GM23338 (cell line): Measurements from ENCODE around the gene APH1B. TPM values are rescaled to one million over a fixed set of nuclear protein-coding genes. Genes with fewer than 3 reads are reported as not detected.

Experiments used
- ATAC-seq: fragments of 200-7000 bp; cut with Tn5 transposase; 3 replicates; pipeline ENCODE4 v1.9.1; 2020
- DNase-seq: peaks from one replicate; pipeline ENCODE4 v3.0.0-alpha.2; 2015; ENCODE audit warnings: low spot score
- H2AFZ ChIP-seq: fragments of 200-600 bp; sonication (generic); 2 replicates; pipeline ENCODE4 v1.8.0; 2016; ENCODE audit warnings: antibody characterized with exemption, mild to moderate bottlenecking, moderate library complexity
- H3F3A ChIP-seq: fragments of 200-600 bp; sonication (generic); replicated peaks from 2 replicates; pipeline ENCODE4 v1.8.0; 2017; ENCODE audit warnings: antibody characterized with exemption, mixed run types, low read depth
- H3K27ac ChIP-seq: fragments of 200-600 bp; sonication (generic); 2 replicates; pipeline ENCODE4 v1.6.1; 2016; ENCODE audit warnings: low read depth
- H3K27me3 ChIP-seq: fragments of 200-600 bp; sonication (generic); 2 replicates; pipeline ENCODE4 v1.8.0; 2016; ENCODE audit warnings: mild to moderate bottlenecking, mixed run types, moderate library complexity; ENCODE audit not compliant: insufficient read depth
- H3K36me3 ChIP-seq: fragments of 200-600 bp; sonication (generic); 2 replicates; pipeline ENCODE4 v1.8.0; 2016; ENCODE audit warnings: mild to moderate bottlenecking; ENCODE audit not compliant: insufficient read depth
- H3K4me1 ChIP-seq: fragments of 200-600 bp; sonication (generic); 2 replicates; pipeline ENCODE4 v1.8.0; 2016; ENCODE audit warnings: mild to moderate bottlenecking, moderate library complexity; ENCODE audit not compliant: insufficient read depth
- H3K4me2 ChIP-seq: fragments of 200-600 bp; sonication (generic); 2 replicates; pipeline ENCODE4 v1.7.1; 2017; ENCODE audit warnings: mixed run types
- H3K4me3 ChIP-seq: fragments of 200-600 bp; sonication (generic); 2 replicates; pipeline ENCODE4 v1.6.1; 2016; ENCODE audit warnings: mixed run types
- H3K79me2 ChIP-seq: fragments of 200-600 bp; sonication (generic); replicated peaks from 2 replicates; pipeline ENCODE4 v1.8.0; 2017; ENCODE audit warnings: mild to moderate bottlenecking; ENCODE audit not compliant: insufficient read depth
- H3K9me2 ChIP-seq: fragments of 200-600 bp; sonication (generic); 2 replicates; pipeline ENCODE4 v1.8.0; 2017; ENCODE audit not compliant: insufficient read depth
- H4K20me1 ChIP-seq: fragments of 200-600 bp; sonication (generic); replicated peaks from 2 replicates; pipeline ENCODE4 v1.8.0; 2017; ENCODE audit warnings: mild to moderate bottlenecking; ENCODE audit not compliant: insufficient read depth
- H3K27ac Mint-ChIP-seq: 2 replicates; pipeline ENCODE4 v1.8.0; 2020; ENCODE audit warnings: inconsistent platforms, mild to moderate bottlenecking, moderate library complexity, mixed read lengths
- H3K27me3 Mint-ChIP-seq: 3 replicates; pipeline ENCODE4 v1.8.0; 2022; ENCODE audit warnings: low read depth, mild to moderate bottlenecking, moderate library complexity, mixed read lengths, inconsistent platforms; ENCODE audit not compliant: insufficient read depth, poor library complexity
- H3K36me3 Mint-ChIP-seq: 3 replicates; pipeline ENCODE4 v1.8.0; 2021; ENCODE audit warnings: low read depth, mild to moderate bottlenecking, inconsistent platforms, moderate library complexity, mixed read lengths
- H3K4me1 Mint-ChIP-seq: 3 replicates; pipeline ENCODE4 v1.8.0; 2020; ENCODE audit warnings: mild to moderate bottlenecking, inconsistent platforms, mixed read lengths
- H3K4me3 Mint-ChIP-seq: 3 replicates; pipeline ENCODE4 v1.8.0; 2021; ENCODE audit warnings: moderate library complexity, mild to moderate bottlenecking, inconsistent platforms, mixed read lengths
- H3K9me3 Mint-ChIP-seq: 3 replicates; pipeline ENCODE4 v1.8.0; 2020; ENCODE audit warnings: moderate library complexity, mild to moderate bottlenecking, inconsistent platforms, mixed read lengths
- CREB1 ChIP-seq: fragments of 250-450 bp; sonication (Bioruptor Pico); IDR thresholded peaks from 2 replicates; pipeline ENCODE4 v1.5.0; 2020; ENCODE audit warnings: low read depth, mild to moderate bottlenecking, moderate library complexity
- EZH2 ChIP-seq: fragments of 200-600 bp; sonication (generic); IDR thresholded peaks from one replicate; pipeline ENCODE4 v1.8.0; 2017; ENCODE audit warnings: antibody characterized with exemption, mild to moderate bottlenecking, low read depth; ENCODE audit not compliant: unreplicated experiment
- EZH2phosphoT487 ChIP-seq: fragments of 200-600 bp; sonication (generic); IDR thresholded peaks from one replicate; pipeline ENCODE4 v1.8.1; 2018; ENCODE audit warnings: antibody characterized with exemption; ENCODE audit not compliant: unreplicated experiment
- JUNB ChIP-seq: IDR thresholded peaks from one replicate; pipeline ENCODE4 v1.6.1; 2016; ENCODE audit warnings: antibody characterized with exemption; ENCODE audit not compliant: unreplicated experiment
- NANOG ChIP-seq: IDR thresholded peaks from 2 replicates; pipeline ENCODE4 v1.6.1; 2016; ENCODE audit warnings: antibody characterized with exemption, borderline replicate concordance
- POLR2AphosphoS5 ChIP-seq: IDR thresholded peaks from 2 replicates; pipeline ENCODE4 v1.6.1; 2016; ENCODE audit warnings: antibody characterized with exemption, low read depth
- STAT1 ChIP-seq: IDR thresholded peaks from one replicate; pipeline ENCODE4 v1.6.1; 2016; ENCODE audit warnings: antibody characterized with exemption; ENCODE audit not compliant: unreplicated experiment
- ZNF114 ChIP-seq: fragments of 250-450 bp; sonication (Bioruptor Pico); IDR thresholded peaks from 2 replicates; pipeline ENCODE4 v1.5.0; 2020; ENCODE audit warnings: mild to moderate bottlenecking, moderate library complexity
- ZNF331 ChIP-seq: fragments of 250-450 bp; sonication (Bioruptor Pico); IDR thresholded peaks from 2 replicates; pipeline ENCODE4 v1.5.0; 2020; ENCODE audit warnings: low read depth, mild to moderate bottlenecking, moderate library complexity
- polyA plus RNA-seq: library from polyadenylated mRNA; unstranded; fragments of >200 nt; fragmentation: Nextera tagmentation; extraction: Ambion mirVana; gene quantifications from 2 replicates; pipeline ENCODE4 v1.2.1, GENCODE V29; 2016
- total RNA-seq: library from RNA; depleted of rRNA; stranded (reverse); fragments of >200 nt; shearing (Covaris generic); gene quantifications from 2 replicates; pipeline ENCODE4 v1.2.3, GENCODE V29; 2014
- TF ChIP-seq, protein P1 (sequence below): IDR thresholded peaks from 2 replicates; pipeline ENCODE4 v1.6.1; 2016; ENCODE audit warnings: antibody characterized with exemption
- TF ChIP-seq, protein P2 (sequence below): fragments of 250-450 bp; sonication (Bioruptor Pico); IDR thresholded peaks from 2 replicates; pipeline ENCODE4 v1.5.0; 2020; ENCODE audit warnings: mild to moderate bottlenecking, moderate library complexity
- TF ChIP-seq, protein P3 (sequence below): IDR thresholded peaks from one replicate; pipeline ENCODE4 v1.6.1; 2018; ENCODE audit warnings: antibody characterized with exemption; ENCODE audit not compliant: unreplicated experiment

The APH1B gene
- total and polyA plus RNA-seq, 2 experiments from 2014 or later = 14.3 to 24.4 TPM

DNA sequence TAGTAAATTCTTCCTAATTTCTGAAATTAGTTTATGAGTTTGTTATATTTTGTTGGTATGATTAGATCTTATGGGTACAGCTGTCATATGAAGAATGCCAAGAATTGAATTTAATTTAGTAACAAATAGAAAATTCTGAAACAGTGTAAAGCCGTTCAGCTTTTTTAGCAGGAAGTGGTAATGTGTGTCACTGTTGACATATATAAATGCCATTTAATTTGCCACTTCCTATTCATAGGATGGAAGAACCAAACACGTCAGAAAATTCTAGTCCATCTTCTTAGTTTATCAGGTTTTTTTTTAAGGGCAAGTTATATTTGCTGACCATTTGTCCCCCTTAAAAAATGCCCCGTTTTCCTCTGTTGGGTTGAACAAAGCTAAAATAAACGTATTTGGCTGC lies 45.0 kb upstream of the APH1B start (continued):
- no peak for TF ChIP-seq STAT1
- no peak for TF ChIP-seq POLR2AphosphoS5
- no peak for TF ChIP-seq ZNF331 (CRISPR knock-in tag)
- TF ChIP-seq JUNB = no peak

DNA sequence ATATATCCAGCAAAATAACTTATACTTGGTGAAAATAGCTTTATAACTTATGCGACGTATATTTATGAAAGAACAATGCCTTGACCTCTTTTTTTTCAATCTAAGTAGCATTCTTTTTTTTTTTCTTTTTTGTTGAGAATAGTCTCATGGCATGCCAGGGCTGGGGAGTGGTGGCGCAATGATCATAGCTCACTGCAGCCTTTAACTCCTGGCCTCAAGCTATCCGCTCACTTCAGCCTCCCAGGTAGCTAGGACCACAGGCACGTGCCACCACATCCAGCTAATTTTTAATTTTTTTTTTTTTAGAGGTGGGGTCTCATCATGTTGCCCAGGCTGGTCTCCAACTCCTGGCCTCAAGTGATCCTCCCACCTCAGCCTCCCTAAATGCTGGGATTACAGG lies 44.5 kb upstream of the APH1B start:
- no peak for DNase-seq
- no peak overlapping the region for H3K4me3 Mint-ChIP-seq
- peaks cover 2% of the 10 kb centered on the region for H3K27me3 Mint-ChIP-seq
- H3K36me3 ChIP-seq = no peaks in the 10 kb centered on the region
- peaks cover 3% of the 10 kb centered on the region; the same call in 1 of the 3 replicates for H3K4me1 Mint-ChIP-seq
- H2AFZ ChIP-seq = no peak overlapping the region
- H3K36me3 Mint-ChIP-seq = no peaks in the 10 kb centered on the region
- H3K4me2 ChIP-seq = no peak overlapping the region
- H3K9me2 ChIP-seq = no peaks in the 10 kb centered on the region
- no peaks in the 10 kb centered on the region for H3K9me3 Mint-ChIP-seq
- H3K4me1 ChIP-seq = no peaks in the 10 kb centered on the region; the same call in 1 of the 2 replicates
- TF ChIP-seq ZNF331 (CRISPR knock-in tag) (no peak), POLR2AphosphoS5 (no peak), STAT1 (no peak), ZNF114 (CRISPR knock-in tag) (no peak), CREB1 (CRISPR knock-in tag) (no peak), EZH2phosphoT487 (no peak), NANOG (no peak), JUNB (no peak), EZH2 (no peak)
- TF ChIP-seq, protein P1, sequence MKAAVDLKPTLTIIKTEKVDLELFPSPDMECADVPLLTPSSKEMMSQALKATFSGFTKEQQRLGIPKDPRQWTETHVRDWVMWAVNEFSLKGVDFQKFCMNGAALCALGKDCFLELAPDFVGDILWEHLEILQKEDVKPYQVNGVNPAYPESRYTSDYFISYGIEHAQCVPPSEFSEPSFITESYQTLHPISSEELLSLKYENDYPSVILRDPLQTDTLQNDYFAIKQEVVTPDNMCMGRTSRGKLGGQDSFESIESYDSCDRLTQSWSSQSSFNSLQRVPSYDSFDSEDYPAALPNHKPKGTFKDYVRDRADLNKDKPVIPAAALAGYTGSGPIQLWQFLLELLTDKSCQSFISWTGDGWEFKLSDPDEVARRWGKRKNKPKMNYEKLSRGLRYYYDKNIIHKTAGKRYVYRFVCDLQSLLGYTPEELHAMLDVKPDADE = no peak
- TF ChIP-seq, protein P2, sequence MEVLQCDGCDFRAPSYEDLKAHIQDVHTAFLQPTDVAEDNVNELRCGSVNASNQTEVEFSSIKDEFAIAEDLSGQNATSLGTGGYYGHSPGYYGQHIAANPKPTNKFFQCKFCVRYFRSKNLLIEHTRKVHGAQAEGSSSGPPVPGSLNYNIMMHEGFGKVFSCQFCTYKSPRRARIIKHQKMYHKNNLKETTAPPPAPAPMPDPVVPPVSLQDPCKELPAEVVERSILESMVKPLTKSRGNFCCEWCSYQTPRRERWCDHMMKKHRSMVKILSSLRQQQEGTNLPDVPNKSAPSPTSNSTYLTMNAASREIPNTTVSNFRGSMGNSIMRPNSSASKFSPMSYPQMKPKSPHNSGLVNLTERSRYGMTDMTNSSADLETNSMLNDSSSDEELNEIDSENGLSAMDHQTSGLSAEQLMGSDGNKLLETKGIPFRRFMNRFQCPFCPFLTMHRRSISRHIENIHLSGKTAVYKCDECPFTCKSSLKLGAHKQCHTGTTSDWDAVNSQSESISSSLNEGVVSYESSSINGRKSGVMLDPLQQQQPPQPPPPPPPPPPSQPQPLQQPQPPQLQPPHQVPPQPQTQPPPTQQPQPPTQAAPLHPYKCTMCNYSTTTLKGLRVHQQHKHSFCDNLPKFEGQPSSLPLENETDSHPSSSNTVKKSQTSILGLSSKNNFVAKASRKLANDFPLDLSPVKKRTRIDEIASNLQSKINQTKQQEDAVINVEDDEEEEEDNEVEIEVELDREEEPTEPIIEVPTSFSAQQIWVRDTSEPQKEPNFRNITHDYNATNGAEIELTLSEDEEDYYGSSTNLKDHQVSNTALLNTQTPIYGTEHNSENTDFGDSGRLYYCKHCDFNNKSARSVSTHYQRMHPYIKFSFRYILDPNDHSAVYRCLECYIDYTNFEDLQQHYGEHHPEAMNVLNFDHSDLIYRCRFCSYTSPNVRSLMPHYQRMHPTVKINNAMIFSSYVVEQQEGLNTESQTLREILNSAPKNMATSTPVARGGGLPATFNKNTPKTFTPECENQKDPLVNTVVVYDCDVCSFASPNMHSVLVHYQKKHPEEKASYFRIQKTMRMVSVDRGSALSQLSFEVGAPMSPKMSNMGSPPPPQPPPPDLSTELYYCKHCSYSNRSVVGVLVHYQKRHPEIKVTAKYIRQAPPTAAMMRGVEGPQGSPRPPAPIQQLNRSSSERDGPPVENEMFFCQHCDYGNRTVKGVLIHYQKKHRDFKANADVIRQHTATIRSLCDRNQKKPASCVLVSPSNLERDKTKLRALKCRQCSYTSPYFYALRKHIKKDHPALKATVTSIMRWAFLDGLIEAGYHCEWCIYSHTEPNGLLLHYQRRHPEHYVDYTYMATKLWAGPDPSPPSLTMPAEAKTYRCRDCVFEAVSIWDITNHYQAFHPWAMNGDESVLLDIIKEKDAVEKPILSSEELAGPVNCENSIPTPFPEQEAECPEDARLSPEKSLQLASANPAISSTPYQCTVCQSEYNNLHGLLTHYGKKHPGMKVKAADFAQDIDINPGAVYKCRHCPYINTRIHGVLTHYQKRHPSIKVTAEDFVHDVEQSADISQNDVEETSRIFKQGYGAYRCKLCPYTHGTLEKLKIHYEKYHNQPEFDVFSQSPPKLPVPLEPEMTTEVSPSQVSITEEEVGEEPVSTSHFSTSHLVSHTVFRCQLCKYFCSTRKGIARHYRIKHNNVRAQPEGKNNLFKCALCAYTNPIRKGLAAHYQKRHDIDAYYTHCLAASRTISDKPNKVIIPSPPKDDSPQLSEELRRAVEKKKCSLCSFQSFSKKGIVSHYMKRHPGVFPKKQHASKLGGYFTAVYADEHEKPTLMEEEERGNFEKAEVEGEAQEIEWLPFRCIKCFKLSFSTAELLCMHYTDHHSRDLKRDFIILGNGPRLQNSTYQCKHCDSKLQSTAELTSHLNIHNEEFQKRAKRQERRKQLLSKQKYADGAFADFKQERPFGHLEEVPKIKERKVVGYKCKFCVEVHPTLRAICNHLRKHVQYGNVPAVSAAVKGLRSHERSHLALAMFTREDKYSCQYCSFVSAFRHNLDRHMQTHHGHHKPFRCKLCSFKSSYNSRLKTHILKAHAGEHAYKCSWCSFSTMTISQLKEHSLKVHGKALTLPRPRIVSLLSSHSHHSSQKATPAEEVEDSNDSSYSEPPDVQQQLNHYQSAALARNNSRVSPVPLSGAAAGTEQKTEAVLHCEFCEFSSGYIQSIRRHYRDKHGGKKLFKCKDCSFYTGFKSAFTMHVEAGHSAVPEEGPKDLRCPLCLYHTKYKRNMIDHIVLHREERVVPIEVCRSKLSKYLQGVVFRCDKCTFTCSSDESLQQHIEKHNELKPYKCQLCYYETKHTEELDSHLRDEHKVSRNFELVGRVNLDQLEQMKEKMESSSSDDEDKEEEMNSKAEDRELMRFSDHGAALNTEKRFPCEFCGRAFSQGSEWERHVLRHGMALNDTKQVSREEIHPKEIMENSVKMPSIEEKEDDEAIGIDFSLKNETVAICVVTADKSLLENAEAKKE (CRISPR knock-in tag) = no peak
- TF ChIP-seq, protein P3, sequence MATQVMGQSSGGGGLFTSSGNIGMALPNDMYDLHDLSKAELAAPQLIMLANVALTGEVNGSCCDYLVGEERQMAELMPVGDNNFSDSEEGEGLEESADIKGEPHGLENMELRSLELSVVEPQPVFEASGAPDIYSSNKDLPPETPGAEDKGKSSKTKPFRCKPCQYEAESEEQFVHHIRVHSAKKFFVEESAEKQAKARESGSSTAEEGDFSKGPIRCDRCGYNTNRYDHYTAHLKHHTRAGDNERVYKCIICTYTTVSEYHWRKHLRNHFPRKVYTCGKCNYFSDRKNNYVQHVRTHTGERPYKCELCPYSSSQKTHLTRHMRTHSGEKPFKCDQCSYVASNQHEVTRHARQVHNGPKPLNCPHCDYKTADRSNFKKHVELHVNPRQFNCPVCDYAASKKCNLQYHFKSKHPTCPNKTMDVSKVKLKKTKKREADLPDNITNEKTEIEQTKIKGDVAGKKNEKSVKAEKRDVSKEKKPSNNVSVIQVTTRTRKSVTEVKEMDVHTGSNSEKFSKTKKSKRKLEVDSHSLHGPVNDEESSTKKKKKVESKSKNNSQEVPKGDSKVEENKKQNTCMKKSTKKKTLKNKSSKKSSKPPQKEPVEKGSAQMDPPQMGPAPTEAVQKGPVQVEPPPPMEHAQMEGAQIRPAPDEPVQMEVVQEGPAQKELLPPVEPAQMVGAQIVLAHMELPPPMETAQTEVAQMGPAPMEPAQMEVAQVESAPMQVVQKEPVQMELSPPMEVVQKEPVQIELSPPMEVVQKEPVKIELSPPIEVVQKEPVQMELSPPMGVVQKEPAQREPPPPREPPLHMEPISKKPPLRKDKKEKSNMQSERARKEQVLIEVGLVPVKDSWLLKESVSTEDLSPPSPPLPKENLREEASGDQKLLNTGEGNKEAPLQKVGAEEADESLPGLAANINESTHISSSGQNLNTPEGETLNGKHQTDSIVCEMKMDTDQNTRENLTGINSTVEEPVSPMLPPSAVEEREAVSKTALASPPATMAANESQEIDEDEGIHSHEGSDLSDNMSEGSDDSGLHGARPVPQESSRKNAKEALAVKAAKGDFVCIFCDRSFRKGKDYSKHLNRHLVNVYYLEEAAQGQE = no peak
- no peak overlapping the region for H3K27ac Mint-ChIP-seq
- no peak overlapping the region for H3K27ac ChIP-seq
- no peak overlapping the region for H3K4me3 ChIP-seq
- H3F3A ChIP-seq = no peaks in the 10 kb centered on the region
- peaks cover 20% of the 10 kb centered on the region for H3K79me2 ChIP-seq
- no peaks in the 10 kb centered on the region for H3K27me3 ChIP-seq
- H4K20me1 ChIP-seq = peaks cover 5% of the 10 kb centered on the region; the same call in 1 of the 2 replicates
- no peak for ATAC-seq
